ENCODE measurements around the gene OBI1. TPM values are rescaled to one million over a fixed set of nuclear protein-coding genes. Genes with fewer than 3 reads are reported as not detected.

OBI1 gene
- total RNA-seq, 1 donor from 2014 or later = 26.1 TPM

- no peak for TF ChIP-seq CTCF (conservative IDR thresholded peaks at IDR 0.05)
- Mint-ChIP-seq H3K36me3 (ENCODE audit: low read depth) (peaks cover 21% of the 10 kb centered on the region), H3K9me3 (no peaks in the 10 kb centered on the region), H3K4me3 (no peak overlapping the region), H3K4me1 (peaks cover 6% of the 10 kb centered on the region), H3K27me3 (ENCODE audit: low read depth) (no peaks in the 10 kb centered on the region), H3K27ac (ENCODE audit: unreplicated experiment) (no peak overlapping the region)
- DNase-seq (ENCODE audit: low read depth, low spot score) = no peak
These were observed 35.8 kb downstream of the OBI1 start for GRCh38 chr13:78623132-78623531.

GRCh38 chr13:78620936-78621470, 38.0 kb downstream of the OBI1 start:
- Mint-ChIP-seq H3K9me3 (no peaks in the 10 kb centered on the region), H3K4me1 (peaks cover 6% of the 10 kb centered on the region), H3K36me3 (ENCODE audit: low read depth) (peaks cover 19% of the 10 kb centered on the region), H3K27me3 (ENCODE audit: low read depth) (no peaks in the 10 kb centered on the region), H3K4me3 (no peak overlapping the region), H3K27ac (ENCODE audit: unreplicated experiment) (no peak overlapping the region)
- TF ChIP-seq CTCF (conservative IDR thresholded peaks at IDR 0.05) = no peak
- DNase-seq (ENCODE audit: low read depth, low spot score) = no peak

- peaks cover 24% of the 10 kb centered on the region for H3K36me3 Mint-ChIP-seq (ENCODE audit: low read depth)
- no peak for TF ChIP-seq CTCF (conservative IDR thresholded peaks at IDR 0.05)
- no peak overlapping the region for H3K27ac Mint-ChIP-seq (ENCODE audit: unreplicated experiment)
- no peaks in the 10 kb centered on the region for H3K9me3 Mint-ChIP-seq
- no peaks in the 10 kb centered on the region for H3K4me1 Mint-ChIP-seq
- H3K4me3 Mint-ChIP-seq = no peak overlapping the region
- no peaks in the 10 kb centered on the region for H3K27me3 Mint-ChIP-seq (ENCODE audit: low read depth)
- DNase-seq (ENCODE audit: low read depth, low spot score) = no peak
These were observed 40.5 kb downstream of the OBI1 start for GRCh38 chr13:78618411-78618810.

- no peak for TF ChIP-seq CTCF (conservative IDR thresholded peaks at IDR 0.05)
- Mint-ChIP-seq H3K4me3 (no peak overlapping the region), H3K36me3 (ENCODE audit: low read depth) (peaks cover 14% of the 10 kb centered on the region), H3K27ac (ENCODE audit: unreplicated experiment) (no peak overlapping the region), H3K4me1 (peaks cover 14% of the 10 kb centered on the region), H3K27me3 (ENCODE audit: low read depth) (peaks cover 71% of the 10 kb centered on the region), H3K9me3 (peaks cover 4% of the 10 kb centered on the region)
- DNase-seq (ENCODE audit: low read depth, low spot score) = no peak
These were observed 47.9 kb downstream of the OBI1 start for GRCh38 chr13:78611040-78611439.

GRCh38 chr13:78610381-78610883, 48.5 kb downstream of the OBI1 start:
- no peak for TF ChIP-seq CTCF (conservative IDR thresholded peaks at IDR 0.05)
- peaks cover 14% of the 10 kb centered on the region for H3K4me1 Mint-ChIP-seq
- no peak overlapping the region for H3K27ac Mint-ChIP-seq (ENCODE audit: unreplicated experiment)
- H3K9me3 Mint-ChIP-seq = peaks cover 4% of the 10 kb centered on the region
- H3K36me3 Mint-ChIP-seq (ENCODE audit: low read depth) = peaks cover 10% of the 10 kb centered on the region
- H3K27me3 Mint-ChIP-seq (ENCODE audit: low read depth) = peaks cover 77% of the 10 kb centered on the region
- DNase-seq (ENCODE audit: low read depth, low spot score) = no peak
- H3K4me3 Mint-ChIP-seq = no peak overlapping the region

All from neural crest cell (in vitro differentiated cells).